ENCODE measurements around the gene PLEKHA6. TPM values are rescaled to one million over a fixed set of nuclear protein-coding genes. Genes with fewer than 3 reads are reported as not detected.

PLEKHA6 gene
- total and polyA plus RNA-seq, 2 of the 8 experiments (the other 6 are each of a cell fraction or from before 2014, with no cell fraction given): 4.8 to 20.2 TPM

DNA sequence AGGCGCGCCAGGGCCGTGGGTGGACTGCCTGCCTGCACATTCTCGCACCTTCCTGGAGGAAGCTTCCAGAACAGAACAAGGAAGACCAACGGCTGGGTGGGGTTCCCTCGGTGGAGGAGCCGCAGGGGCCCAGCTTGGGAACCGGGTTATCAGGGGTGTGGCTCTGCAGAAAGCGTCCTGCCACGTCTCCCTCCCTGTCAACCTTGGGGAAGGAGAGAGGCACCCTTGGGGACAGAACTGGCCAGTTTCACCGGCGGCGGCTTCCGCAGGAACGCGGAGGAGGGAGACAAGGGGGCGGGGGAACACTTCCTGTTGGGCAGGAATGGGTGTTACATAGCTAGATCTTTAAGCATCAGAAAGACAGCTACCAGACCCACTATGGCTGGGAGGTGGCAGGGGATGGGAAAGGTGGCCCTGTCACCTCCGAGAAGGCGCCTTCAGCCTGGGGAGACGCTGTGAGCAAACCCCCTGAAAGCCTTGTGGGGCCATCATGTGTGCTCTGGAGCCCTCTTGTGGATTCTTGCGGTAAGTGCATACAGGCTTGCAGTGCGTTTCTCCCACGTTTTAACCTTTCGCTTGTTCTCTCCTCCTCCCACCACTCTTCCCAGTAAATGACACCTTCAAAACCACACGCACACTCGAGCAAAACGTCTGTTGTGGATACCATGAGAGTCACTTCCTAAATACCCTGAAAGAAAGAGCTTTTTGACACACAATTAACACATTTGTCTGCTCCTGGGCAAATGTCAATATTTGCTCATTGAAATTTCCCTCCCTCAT lies 3.8 kb upstream of the PLEKHA6 start:
- WGBS, 2 experiments (ENCODE audit: extremely low coverage in 1 of 2, insufficient coverage in 1 of 2, insufficient read length in 1 of 2, insufficient replicate concordance in 2 of 2, low coverage in 1 of 2, low lambda C conversion rate in 2 of 2, missing lambda C conversion rate in 1 of 2): 20% methylated on average over 27 of the region's 27 CpGs; no CpG with 5 or more reads in 1 of the 2 experiments
- Histone ChIP-seq H3K56ac (replicated peaks; ENCODE audit: insufficient read length, low read depth, low read length) (no peak overlapping the region), H4K91ac (replicated peaks; ENCODE audit: insufficient read length, low read length) (no peak overlapping the region), H2BK20ac (ENCODE audit: low read length) (no peak overlapping the region), H2AFZ (ENCODE audit: low read length) (no peak overlapping the region), H4K5ac (ENCODE audit: insufficient read length, low read depth, low read length) (no peak overlapping the region), H2BK15ac (ENCODE audit: low read length) (no peak overlapping the region), H3K79me2 (ENCODE audit: control insufficient read depth in 1 of 2, insufficient read depth in 2 of 2, low read length in 2 of 2) (no peaks in the 10 kb centered on the region), H2BK5ac (ENCODE audit: low read depth, low read length) (no peak overlapping the region), H4K8ac (ENCODE audit: extremely low read depth, insufficient read depth, low read length) (no peak overlapping the region; the same call in 1 of the 2 replicates), H3K23ac (ENCODE audit: insufficient read length) (no peak overlapping the region), H3K27me3 (replicated peaks in 1 of 4; ENCODE audit: control insufficient read depth in 3 of 4, extremely low read depth in 1 of 4, insufficient read depth in 3 of 4, low read length in 3 of 4) (peaks cover 0 to 9% (median 5%) of the 10 kb centered on the region in 4 experiments; a peak in 4 of 7 replicates), H3K4me2 (ENCODE audit: insufficient read depth in 1 of 2, low read depth in 2 of 2, low read length in 2 of 2) (peak overlapping the region; percentile 1 to 77), H3K23me2 (ENCODE audit: low read depth, low read length) (no peaks in the 10 kb centered on the region), H3K18ac (ENCODE audit: extremely low read depth, low read length) (peak overlapping the region; percentile 72), H3K9me3 (ENCODE audit: insufficient read depth in 2 of 2, low read depth in 1 of 2, low read length in 1 of 2) (no peaks in the 10 kb centered on the region), H2AK5ac (ENCODE audit: low read depth, low read length) (no peak overlapping the region), H3K9ac (replicated peaks in 1 of 4; ENCODE audit: extremely low read depth in 1 of 4, low read depth in 3 of 4, low read length in 3 of 4) (no peak overlapping the region), H3K79me1 (ENCODE audit: low read depth, low read length) (no peaks in the 10 kb centered on the region), H3K4ac (replicated peaks; ENCODE audit: insufficient read length, low read depth, low read length) (no peak overlapping the region), H2BK120ac (replicated peaks; ENCODE audit: low read depth, low read length) (no peak overlapping the region), H4K20me1 (replicated peaks in 1 of 2; ENCODE audit: control insufficient read depth in 1 of 2, insufficient read depth in 2 of 2, low read length in 2 of 2) (no peaks in the 10 kb centered on the region), H3K36me3 (ENCODE audit: control insufficient read depth in 2 of 4, insufficient read depth in 4 of 4, low read length in 3 of 4) (no peaks in the 10 kb centered on the region), H3K4me3 (ENCODE audit: extremely low read depth in 1 of 4, insufficient read depth in 2 of 4, low read depth in 3 of 4, low read length in 4 of 4) (peak overlapping the region in 3 of 4 experiments; percentile 30 to 50 (median 45); a peak in 6 of 8 replicates), H3K14ac (ENCODE audit: insufficient read length) (no peak overlapping the region), H3K27ac (ENCODE audit: low read depth, low read length) (no peak overlapping the region), H2BK12ac (ENCODE audit: low read depth, low read length) (peak overlapping the region; percentile 31; the same call in 1 of the 2 replicates), H3K4me1 (replicated peaks in 1 of 4; ENCODE audit: control insufficient read depth in 3 of 4, insufficient read depth in 4 of 4, low read length in 3 of 4) (peaks cover 8 to 9% (median 9%) of the 10 kb centered on the region in 4 experiments)
- CTCF ChIA-PET (ENCODE audit: partially characterized antibody): interaction anchor here (0.6 to 9.5 kb wide), 52 partner anchors 10 to 608 kb away, joined by 3 to 318 read pairs (median 8); partner anchors contain the start of genes GOLT1A, KISS1 and REN
- POLR2A ChIA-PET (ENCODE audit: partially characterized antibody): interaction anchor here (0.7 to 1.7 kb wide), 3 partner anchors 15 to 204 kb away, joined by 3 to 5 read pairs (median 4); no protein-coding TSS in a partner anchor
- DNase-seq (ENCODE audit: low read depth in 1 of 2, low spot score in 2 of 2) (peak in 1 of 2 experiments; percentile 91), FAIRE-seq (peak; percentile 81)
- no peak for TF ChIP-seq POLR2A (IDR thresholded peaks at IDR 0.05; ENCODE audit: control extremely low read depth in 1 of 2, low read depth in 2 of 2, low read length in 2 of 2)
- TF ChIP-seq SP1 (IDR thresholded peaks at IDR 0.05; ENCODE audit: low read depth, low read length): no peak
- peak; percentile 36 for TF ChIP-seq SAP30 (IDR thresholded peaks at IDR 0.05; ENCODE audit: insufficient read depth, insufficient replicate concordance, low read length)
- TF ChIP-seq, protein P1, sequence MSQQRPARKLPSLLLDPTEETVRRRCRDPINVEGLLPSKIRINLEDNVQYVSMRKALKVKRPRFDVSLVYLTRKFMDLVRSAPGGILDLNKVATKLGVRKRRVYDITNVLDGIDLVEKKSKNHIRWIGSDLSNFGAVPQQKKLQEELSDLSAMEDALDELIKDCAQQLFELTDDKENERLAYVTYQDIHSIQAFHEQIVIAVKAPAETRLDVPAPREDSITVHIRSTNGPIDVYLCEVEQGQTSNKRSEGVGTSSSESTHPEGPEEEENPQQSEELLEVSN (IDR thresholded peaks at IDR 0.05): peak; percentile 43
- peak; percentile 61 for TF ChIP-seq ASH2L (IDR thresholded peaks at IDR 0.05; ENCODE audit: low read length)
- TF ChIP-seq RAD21 (IDR thresholded peaks at IDR 0.05 in 1 of 2, conservative IDR thresholded peaks at IDR 0.05 in 1 of 2; ENCODE audit: low read depth in 2 of 2, low read length in 2 of 2): peak; percentile 96 to 99
- TF ChIP-seq KDM4A (IDR thresholded peaks at IDR 0.05; ENCODE audit: low read depth, low read length, severe bottlenecking): no peak
- 0 out of 2 replicates have a peak, but pooled peaks have one; percentile 27 for TF ChIP-seq TEAD4 (IDR thresholded peaks at IDR 0.05; ENCODE audit: low read depth, low read length)
- TF ChIP-seq RNF2 (IDR thresholded peaks at IDR 0.05; ENCODE audit: borderline replicate concordance, low read depth, low read length, missing control alignments, poor library complexity, severe bottlenecking): no peak
- no peak for TF ChIP-seq EZH2 (IDR thresholded peaks at IDR 0.05; ENCODE audit: low read depth, low read length, severe bottlenecking)
